Stimulated activated CD4-positive, alpha-beta T cell treated with anti-CD3 and anti-CD28 coated beads, Interleukin-4, amount 100 ng/mL, for 4 hours (primary cell): ENCODE data around the gene OR4F6.

Source experiments
- DNase-seq, 2 experiments: peaks; one replicate each; pipeline ENCODE4 v3.0.0-alpha.2; 2020

Gene OR4F6

DNA sequence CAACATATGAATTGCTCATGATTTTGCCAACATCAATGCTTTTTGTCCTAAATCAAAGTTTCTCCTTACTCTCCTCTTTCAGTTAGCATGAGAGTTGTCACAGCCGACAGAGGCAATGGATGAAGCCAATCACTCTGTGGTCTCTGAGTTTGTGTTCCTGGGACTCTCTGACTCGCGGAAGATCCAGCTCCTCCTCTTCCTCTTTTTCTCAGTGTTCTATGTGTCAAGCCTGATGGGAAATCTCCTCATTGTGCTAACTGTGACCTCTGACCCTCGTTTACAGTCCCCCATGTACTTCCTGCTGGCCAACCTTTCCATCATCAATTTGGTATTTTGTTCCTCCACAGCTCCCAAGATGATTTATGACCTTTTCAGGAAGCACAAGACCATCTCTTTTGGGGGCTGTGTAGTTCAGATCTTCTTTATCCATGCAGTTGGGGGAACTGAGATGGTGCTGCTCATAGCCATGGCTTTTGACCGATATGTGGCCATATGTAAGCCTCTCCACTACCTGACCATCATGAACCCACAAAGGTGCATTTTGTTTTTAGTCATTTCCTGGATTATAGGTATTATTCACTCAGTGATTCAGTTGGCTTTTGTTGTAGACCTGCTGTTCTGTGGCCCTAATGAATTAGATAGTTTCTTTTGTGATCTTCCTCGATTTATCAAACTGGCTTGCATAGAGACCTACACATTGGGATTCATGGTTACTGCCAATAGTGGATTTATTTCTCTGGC is 2.5 kb downstream of the OR4F6 start:
- DNase-seq = no peak

DNA sequence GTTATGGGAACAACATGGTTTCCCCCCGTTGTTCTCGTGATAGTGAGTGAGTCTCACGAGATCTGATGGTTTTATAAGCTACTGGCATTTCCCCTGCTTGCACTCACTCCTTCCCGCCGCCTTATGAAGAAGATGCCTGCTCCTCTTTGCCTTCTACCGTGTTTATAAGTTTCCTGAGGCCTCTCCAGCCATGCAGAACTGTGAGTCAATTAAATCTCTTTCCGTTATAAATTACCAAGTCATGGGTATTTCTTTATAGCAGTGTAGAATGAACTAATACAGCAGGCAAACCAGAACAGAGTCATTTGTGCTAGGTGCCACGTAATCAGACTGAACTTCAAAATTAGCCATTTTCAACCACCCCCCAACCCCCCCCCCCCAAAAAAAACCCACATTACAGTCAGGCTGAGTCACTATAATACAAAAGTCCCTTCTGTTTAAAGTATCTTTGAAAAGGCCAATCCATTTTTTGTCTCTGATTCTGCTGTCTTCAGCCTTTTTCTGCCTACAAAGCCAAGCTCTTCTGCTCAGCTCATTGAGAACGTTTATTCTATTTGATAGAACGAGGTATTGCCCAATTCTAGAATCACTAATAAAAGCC is 4.1 kb downstream of the OR4F6 start:
- DNase-seq = no peak

DNA sequence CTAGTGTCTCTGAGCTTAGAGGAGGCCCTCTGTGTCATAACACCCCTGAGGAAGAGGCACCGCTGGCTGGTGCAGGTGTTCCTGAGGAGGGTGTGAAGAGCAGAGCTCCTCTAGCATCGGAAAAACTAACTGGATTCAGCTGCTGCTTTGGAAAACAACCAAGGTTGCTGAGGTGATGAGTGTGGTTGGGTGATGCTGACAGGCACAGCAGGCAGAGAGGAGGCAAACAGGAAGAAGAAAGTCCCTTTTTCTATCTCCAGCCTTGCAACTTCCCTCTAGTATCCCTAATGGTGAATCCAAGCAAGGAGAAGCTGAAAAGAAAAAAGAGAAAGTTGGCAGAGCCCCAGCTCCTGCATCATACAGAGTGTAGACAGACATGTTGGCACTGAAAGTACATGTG is 4.9 kb downstream of the OR4F6 start:
- no peak for DNase-seq

DNA sequence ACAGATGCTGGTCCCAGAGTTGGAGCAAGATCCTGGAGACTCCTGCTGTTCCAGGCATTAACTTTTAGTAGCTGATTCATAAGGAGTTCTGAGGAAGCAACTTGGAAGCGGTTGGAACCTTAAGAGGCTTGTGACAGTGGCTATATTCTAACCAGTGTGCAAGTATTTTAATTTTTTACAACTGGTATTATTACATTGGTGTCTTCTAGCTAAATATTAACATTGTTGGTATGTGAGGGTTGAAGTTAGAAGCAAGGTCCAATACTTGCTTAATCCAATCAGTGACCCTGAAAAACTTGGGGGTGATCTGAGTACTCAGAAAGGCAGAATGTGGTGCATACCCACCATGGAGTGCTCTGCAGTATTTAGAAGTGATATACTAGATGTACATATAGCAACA is 7.1 kb downstream of the OR4F6 start:
- DNase-seq = no peak

GRCh38 chr15:101810876-101811275 is 7.6 kb downstream of the OR4F6 start:
- DNase-seq = no peak

GRCh38 chr15:101811902-101812301 is 8.6 kb downstream of the OR4F6 start, which contains the start of gene OR4F15:
OR4F15 (plus strand) TSS chr15:101812202; CDS start chr15:101818187, 5,985 bp downstream.
- no peak for DNase-seq

- no peak for DNase-seq
These were observed 10.7 kb downstream of the OR4F6 start for GRCh38 chr15:101813803-101814534.

DNA sequence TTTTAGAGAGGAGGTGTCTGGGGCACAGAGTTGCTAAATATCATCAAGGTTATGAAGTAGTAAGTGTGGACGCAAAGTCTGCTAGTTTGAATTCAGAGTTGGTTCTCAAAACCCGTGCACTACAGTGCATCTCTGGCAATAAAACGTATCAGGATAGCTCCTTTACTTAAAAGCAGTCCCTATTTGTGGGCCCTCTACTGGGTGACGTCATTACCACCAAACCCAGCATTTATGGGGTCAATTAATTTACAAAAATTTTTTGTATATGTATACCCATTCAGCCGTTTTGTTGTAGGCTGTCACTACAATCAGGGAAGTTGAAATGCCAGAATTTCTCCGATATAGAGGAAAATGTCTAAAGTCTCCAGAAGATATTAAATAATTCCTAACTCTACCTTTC is 17.5 kb downstream of the OR4F6 start:
- DNase-seq = no peak

DNA sequence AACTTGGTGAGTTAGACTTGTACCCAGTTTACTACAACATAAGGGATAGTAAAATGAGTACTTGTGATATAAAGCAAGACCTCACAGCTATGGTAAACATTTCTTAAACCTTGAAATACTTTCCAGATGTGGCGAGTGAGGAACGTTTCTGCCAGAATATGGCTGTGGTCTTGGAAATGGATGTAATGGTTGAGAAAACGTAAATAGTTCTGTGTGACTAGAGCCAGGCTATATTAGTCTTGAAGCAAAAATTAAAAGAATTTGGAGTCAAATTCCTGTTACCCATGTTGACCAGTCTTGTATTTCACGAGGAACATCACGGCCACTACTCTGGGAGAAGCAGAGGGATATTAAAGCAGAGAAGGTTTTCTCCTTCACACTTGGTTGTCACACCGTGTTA is 23.9 kb downstream of the OR4F6 start:
- DNase-seq = no peak

DNA sequence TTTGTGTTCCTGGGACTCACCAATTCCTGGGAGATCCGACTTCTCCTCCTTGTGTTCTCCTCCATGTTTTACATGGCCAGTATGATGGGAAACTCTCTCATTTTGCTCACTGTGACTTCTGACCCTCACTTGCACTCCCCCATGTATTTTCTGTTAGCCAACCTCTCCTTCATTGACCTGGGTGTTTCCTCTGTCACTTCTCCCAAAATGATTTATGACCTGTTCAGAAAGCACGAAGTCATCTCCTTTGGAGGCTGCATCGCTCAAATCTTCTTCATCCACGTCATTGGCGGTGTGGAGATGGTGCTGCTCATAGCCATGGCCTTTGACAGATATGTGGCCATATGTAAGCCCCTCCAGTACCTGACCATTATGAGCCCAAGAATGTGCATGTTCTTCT is 25.5 kb downstream of the OR4F6 start:
- DNase-seq = no peak

GRCh38 chr15:101841656-101842055 is 38.3 kb downstream of the OR4F6 start:
- DNase-seq = no peak

GRCh38 chr15:101844916-101845315 is 41.6 kb downstream of the OR4F6 start:
- no peak for DNase-seq

GRCh38 chr15:101852356-101852755 is 49.0 kb downstream of the OR4F6 start:
- no peak for DNase-seq
